Ishikawa (cell line): ENCODE results near the gene MPI.

Experiments
- CEBPB ChIP-seq: IDR thresholded peaks from 2 replicates; pipeline ENCODE4 v1.6.1; 2012
- CREB1 ChIP-seq: IDR thresholded peaks from 2 replicates; pipeline ENCODE4 v1.6.1; 2012; ENCODE audit warnings: low read depth
- EGR1 ChIP-seq: IDR thresholded peaks from 2 replicates; pipeline ENCODE4 v1.6.1; 2012
- EP300 ChIP-seq: IDR thresholded peaks from 2 replicates; pipeline ENCODE4 v1.6.1; 2012; ENCODE audit warnings: borderline replicate concordance
- FOXM1 ChIP-seq: IDR thresholded peaks from 2 replicates; pipeline ENCODE4 v1.6.1; 2012; ENCODE audit warnings: low read depth, borderline replicate concordance
- NFIC ChIP-seq: IDR thresholded peaks from 2 replicates; pipeline ENCODE4 v1.6.1; 2012
- RAD21 ChIP-seq: IDR thresholded peaks from 2 replicates; pipeline ENCODE4 v1.6.1; 2012; ENCODE audit warnings: low read depth
- TAF1 ChIP-seq: IDR thresholded peaks from 2 replicates; pipeline ENCODE4 v1.6.1; 2012; ENCODE audit warnings: low read depth, mild to moderate bottlenecking
- TCF12 ChIP-seq: IDR thresholded peaks from 2 replicates; pipeline ENCODE4 v1.6.1; 2012; ENCODE audit warnings: low read depth
- TEAD4 ChIP-seq: IDR thresholded peaks from 2 replicates; pipeline ENCODE4 v1.6.1; 2012
- YY1 ChIP-seq: IDR thresholded peaks from 2 replicates; pipeline ENCODE4 v1.6.1; 2012; ENCODE audit warnings: low read depth
- ZBTB7A ChIP-seq: IDR thresholded peaks from 2 replicates; pipeline ENCODE4 v1.6.1; 2012; ENCODE audit warnings: low read depth
- TF ChIP-seq, protein P1 (sequence below): IDR thresholded peaks from 2 replicates; pipeline ENCODE4 v1.6.1; 2012
- TF ChIP-seq, protein P2 (sequence below): IDR thresholded peaks from 2 replicates; pipeline ENCODE4 v1.6.1; 2012; ENCODE audit warnings: low read depth, mild to moderate bottlenecking
- TF ChIP-seq, protein P3 (sequence below): IDR thresholded peaks from 2 replicates; pipeline ENCODE4 v1.6.1; 2012

MPI gene

DNA sequence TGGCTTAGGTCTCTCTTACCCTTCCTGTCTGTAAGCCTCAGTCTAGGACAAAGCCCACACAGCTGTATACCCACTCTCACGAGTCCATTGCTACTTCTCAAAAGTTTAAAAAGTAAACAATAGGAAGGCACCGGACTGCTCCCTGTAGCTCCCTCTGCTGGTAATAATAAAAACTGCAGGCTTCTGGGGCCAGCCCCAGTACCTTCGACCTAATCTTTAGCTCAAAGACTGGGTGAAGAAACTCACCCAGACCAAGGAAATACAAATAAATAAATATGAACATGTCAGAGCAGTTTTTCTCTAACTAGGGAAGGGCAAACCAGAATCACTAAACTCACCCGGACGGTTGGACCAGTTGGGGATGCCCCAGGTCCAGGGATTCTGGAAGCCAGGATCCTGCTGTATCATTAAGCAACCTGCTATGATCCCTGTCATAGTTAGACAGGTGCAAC is 11.8 kb downstream of the MPI start:
- TF ChIP-seq TAF1 (no peak; the same call in 1 of the 2 replicates), EP300 (no peak), RAD21 (peak; percentile 54), ZBTB7A (no peak), FOXM1 (no peak), TEAD4 (no peak)
- TF ChIP-seq, protein P1, sequence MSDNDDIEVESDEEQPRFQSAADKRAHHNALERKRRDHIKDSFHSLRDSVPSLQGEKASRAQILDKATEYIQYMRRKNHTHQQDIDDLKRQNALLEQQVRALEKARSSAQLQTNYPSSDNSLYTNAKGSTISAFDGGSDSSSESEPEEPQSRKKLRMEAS = no peak
- TF ChIP-seq, protein P2, sequence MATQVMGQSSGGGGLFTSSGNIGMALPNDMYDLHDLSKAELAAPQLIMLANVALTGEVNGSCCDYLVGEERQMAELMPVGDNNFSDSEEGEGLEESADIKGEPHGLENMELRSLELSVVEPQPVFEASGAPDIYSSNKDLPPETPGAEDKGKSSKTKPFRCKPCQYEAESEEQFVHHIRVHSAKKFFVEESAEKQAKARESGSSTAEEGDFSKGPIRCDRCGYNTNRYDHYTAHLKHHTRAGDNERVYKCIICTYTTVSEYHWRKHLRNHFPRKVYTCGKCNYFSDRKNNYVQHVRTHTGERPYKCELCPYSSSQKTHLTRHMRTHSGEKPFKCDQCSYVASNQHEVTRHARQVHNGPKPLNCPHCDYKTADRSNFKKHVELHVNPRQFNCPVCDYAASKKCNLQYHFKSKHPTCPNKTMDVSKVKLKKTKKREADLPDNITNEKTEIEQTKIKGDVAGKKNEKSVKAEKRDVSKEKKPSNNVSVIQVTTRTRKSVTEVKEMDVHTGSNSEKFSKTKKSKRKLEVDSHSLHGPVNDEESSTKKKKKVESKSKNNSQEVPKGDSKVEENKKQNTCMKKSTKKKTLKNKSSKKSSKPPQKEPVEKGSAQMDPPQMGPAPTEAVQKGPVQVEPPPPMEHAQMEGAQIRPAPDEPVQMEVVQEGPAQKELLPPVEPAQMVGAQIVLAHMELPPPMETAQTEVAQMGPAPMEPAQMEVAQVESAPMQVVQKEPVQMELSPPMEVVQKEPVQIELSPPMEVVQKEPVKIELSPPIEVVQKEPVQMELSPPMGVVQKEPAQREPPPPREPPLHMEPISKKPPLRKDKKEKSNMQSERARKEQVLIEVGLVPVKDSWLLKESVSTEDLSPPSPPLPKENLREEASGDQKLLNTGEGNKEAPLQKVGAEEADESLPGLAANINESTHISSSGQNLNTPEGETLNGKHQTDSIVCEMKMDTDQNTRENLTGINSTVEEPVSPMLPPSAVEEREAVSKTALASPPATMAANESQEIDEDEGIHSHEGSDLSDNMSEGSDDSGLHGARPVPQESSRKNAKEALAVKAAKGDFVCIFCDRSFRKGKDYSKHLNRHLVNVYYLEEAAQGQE = no peak

DNA sequence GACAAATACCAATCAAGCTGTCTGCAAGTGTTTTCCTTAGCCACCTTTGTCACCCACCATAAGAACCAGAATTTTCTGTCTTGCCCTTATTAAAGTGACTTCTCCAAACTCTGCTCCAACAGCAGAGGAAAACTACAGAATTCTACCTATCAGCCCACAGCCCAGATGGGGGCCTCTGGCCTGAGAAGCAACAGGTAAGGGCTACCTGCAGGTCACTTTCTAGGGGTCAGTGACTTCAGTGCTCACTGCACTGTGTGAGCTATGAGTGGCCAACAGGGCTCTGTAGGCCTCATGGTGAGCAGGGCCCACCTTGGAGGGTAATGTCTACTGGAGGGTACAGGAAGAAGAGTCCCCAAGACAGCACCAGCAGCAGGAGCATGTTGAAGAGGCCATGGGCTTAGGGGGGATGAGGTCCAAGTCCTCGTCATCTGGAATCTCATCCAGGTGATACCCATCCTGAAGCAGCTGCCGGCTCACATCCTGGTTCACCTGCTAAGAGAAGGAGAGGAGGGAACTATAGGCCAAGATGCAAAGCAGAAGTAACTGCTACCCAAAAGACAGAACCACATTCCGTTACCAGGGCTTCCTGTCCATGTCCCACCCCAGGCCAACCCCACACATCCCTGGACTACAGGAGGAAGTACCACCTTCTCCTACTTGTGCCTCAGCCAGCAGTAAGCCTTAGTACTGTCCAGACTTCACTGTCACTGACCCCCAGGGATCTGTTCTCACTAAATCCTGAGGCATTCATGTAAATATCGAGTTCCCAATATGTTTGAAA is 12.6 kb downstream of the MPI start:
- no peak for TF ChIP-seq TAF1
- TF ChIP-seq EP300 = no peak
- TF ChIP-seq RAD21 = no peak
- TF ChIP-seq FOXM1 = no peak
- TF ChIP-seq NFIC = no peak
- no peak for TF ChIP-seq CREB1
- TF ChIP-seq CEBPB = no peak
- TF ChIP-seq YY1 = no peak
- no peak for TF ChIP-seq TCF12
- TF ChIP-seq, protein P1 = no peak
- no peak for TF ChIP-seq TEAD4
- TF ChIP-seq ZBTB7A = no peak
- TF ChIP-seq, protein P2 = no peak
- TF ChIP-seq EGR1 = no peak
- TF ChIP-seq, protein P3, sequence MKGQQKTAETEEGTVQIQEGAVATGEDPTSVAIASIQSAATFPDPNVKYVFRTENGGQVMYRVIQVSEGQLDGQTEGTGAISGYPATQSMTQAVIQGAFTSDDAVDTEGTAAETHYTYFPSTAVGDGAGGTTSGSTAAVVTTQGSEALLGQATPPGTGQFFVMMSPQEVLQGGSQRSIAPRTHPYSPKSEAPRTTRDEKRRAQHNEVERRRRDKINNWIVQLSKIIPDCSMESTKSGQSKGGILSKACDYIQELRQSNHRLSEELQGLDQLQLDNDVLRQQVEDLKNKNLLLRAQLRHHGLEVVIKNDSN = no peak

DNA sequence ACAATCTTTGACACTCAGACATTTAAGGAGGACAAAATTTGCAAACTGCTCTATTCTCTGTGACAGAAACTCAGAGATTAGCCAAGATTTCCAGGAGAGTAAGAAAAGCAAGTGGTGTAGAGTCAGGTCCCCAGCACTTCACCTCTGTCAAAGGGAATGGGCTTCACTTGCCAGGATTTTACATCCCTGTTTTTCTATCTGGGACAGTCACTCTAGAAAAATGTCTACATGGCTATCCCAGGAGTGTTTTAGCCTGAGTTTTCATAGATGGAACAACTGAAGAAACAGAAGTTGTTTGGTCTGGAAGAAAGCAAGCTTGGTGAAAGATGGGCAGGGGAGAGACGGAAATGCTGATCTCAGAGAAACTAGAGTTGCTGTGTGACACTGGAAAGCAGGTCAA is 13.8 kb downstream of the MPI start:
- TF ChIP-seq CREB1 (no peak), CEBPB (no peak), NFIC (no peak), FOXM1 (no peak), YY1 (no peak), TCF12 (no peak), EGR1 (no peak), RAD21 (no peak), ZBTB7A (no peak), TEAD4 (no peak), TAF1 (no peak), EP300 (no peak)
- TF ChIP-seq, protein P2 = no peak
- TF ChIP-seq, protein P1 = no peak
- TF ChIP-seq, protein P3 = no peak
